MM.1S (cell line): Measurements from ENCODE around the gene CNGA3.

ENCODE experiments used
- DNase-seq: peaks from one replicate; pipeline ENCODE4 v3.0.0-alpha.2; 2015
- H2AFZ ChIP-seq: fragments of 300-600 bp; sonication (generic); 2 replicates; pipeline ENCODE4 v1.6.0; 2016; ENCODE audit warnings: antibody characterized with exemption, low read length
- H3F3A ChIP-seq: fragments of 300-600 bp; sonication (generic); 2 replicates; pipeline ENCODE4 v1.6.1; 2016; ENCODE audit warnings: mild to moderate bottlenecking, antibody characterized with exemption, low read length, moderate library complexity, mixed read lengths; ENCODE audit not compliant: insufficient read depth
- H3K27ac ChIP-seq: fragments of 300-600 bp; sonication (generic); 2 replicates; pipeline ENCODE4 v1.5.1; 2016; ENCODE audit warnings: mild to moderate bottlenecking, low read length
- H3K27me3 ChIP-seq: fragments of 300-600 bp; sonication (generic); replicated peaks from 2 replicates; pipeline ENCODE4 v1.6.0; 2016; ENCODE audit warnings: low read length; ENCODE audit not compliant: insufficient read depth
- H3K36me3 ChIP-seq: fragments of 300-600 bp; sonication (generic); replicated peaks from 2 replicates; pipeline ENCODE4 v1.6.1; 2016; ENCODE audit warnings: mild to moderate bottlenecking, low read length, mixed read lengths; ENCODE audit not compliant: insufficient read depth
- H3K4me1 ChIP-seq: fragments of 300-600 bp; sonication (generic); 2 replicates; pipeline ENCODE4 v1.6.1; 2016; ENCODE audit warnings: low read length, mixed read lengths
- H3K4me2 ChIP-seq: fragments of 300-600 bp; sonication (generic); 2 replicates; pipeline ENCODE4 v1.6.0; 2016; ENCODE audit warnings: low read depth, low read length
- H3K4me3 ChIP-seq: fragments of 300-600 bp; sonication (generic); 2 replicates; pipeline ENCODE4 v1.5.1; 2016; ENCODE audit warnings: low read length, mixed read lengths
- H3K79me2 ChIP-seq: fragments of 300-600 bp; sonication (generic); 2 replicates; pipeline ENCODE4 v1.6.1; 2016; ENCODE audit warnings: mixed run types, low read length, mixed read lengths
- H3K9ac ChIP-seq: fragments of 300-600 bp; sonication (generic); 2 replicates; pipeline ENCODE4 v1.6.1; 2016; ENCODE audit warnings: low read length, mixed read lengths
- H3K9me2 ChIP-seq: fragments of 300-600 bp; sonication (generic); replicated peaks from 2 replicates; pipeline ENCODE4 v1.6.1; 2016; ENCODE audit warnings: mild to moderate bottlenecking, low read length, mixed read lengths; ENCODE audit not compliant: insufficient read depth
- H3K9me3 ChIP-seq: fragments of 300-600 bp; sonication (generic); replicated peaks from 2 replicates; pipeline ENCODE4 v1.6.1; 2016; ENCODE audit warnings: mild to moderate bottlenecking, low read length, mixed read lengths; ENCODE audit not compliant: insufficient read depth
- H4K20me1 ChIP-seq: fragments of 300-600 bp; sonication (generic); 2 replicates; pipeline ENCODE4 v1.6.1; 2016; ENCODE audit warnings: mild to moderate bottlenecking, low read length, moderate library complexity, mixed read lengths; ENCODE audit not compliant: insufficient read depth
- CTCF ChIP-seq: fragments of 300-600 bp; sonication (generic); IDR thresholded peaks from 2 replicates; pipeline ENCODE4 v1.5.1; 2016; ENCODE audit warnings: antibody characterized with exemption, low read length, mixed read lengths
- EZH2 ChIP-seq: fragments of 300-600 bp; sonication (generic); optimal IDR thresholded peaks from 2 replicates; pipeline ENCODE3; 2017; ENCODE audit warnings: low read depth, mild to moderate bottlenecking, antibody characterized with exemption, low read length, mixed read lengths
- EZH2phosphoT487 ChIP-seq: fragments of 300-600 bp; sonication (generic); IDR thresholded peaks from 2 replicates; pipeline ENCODE4 v1.6.1; 2018; ENCODE audit warnings: antibody characterized with exemption, low read length

Gene CNGA3

GRCh38 chr2:98308068-98308467, 38.2 kb upstream of the CNGA3 start:
- no peak for DNase-seq
- H3F3A ChIP-seq: no peaks in the 10 kb centered on the region
- no peaks in the 10 kb centered on the region for H3K79me2 ChIP-seq
- H3K4me3 ChIP-seq: no peak overlapping the region
- no peak overlapping the region for H3K4me2 ChIP-seq
- H3K36me3 ChIP-seq: no peaks in the 10 kb centered on the region
- no peak overlapping the region for H3K9ac ChIP-seq
- H3K27me3 ChIP-seq: no peaks in the 10 kb centered on the region
- no peaks in the 10 kb centered on the region for H4K20me1 ChIP-seq
- TF ChIP-seq CTCF (no peak), EZH2 (no peak), EZH2phosphoT487 (no peak)
- no peaks in the 10 kb centered on the region for H3K9me2 ChIP-seq
- H3K4me1 ChIP-seq: no peaks in the 10 kb centered on the region
- H3K27ac ChIP-seq: no peak overlapping the region
- no peak overlapping the region for H2AFZ ChIP-seq
- no peaks in the 10 kb centered on the region for H3K9me3 ChIP-seq

- TF ChIP-seq CTCF: no peak
- no peak for TF ChIP-seq EZH2phosphoT487
- no peak for TF ChIP-seq EZH2
- H3K9me2 ChIP-seq: no peaks in the 10 kb centered on the region
- H3K27ac ChIP-seq: no peak overlapping the region
- no peak for DNase-seq
- no peak overlapping the region for H2AFZ ChIP-seq
- H3K4me2 ChIP-seq: no peak overlapping the region
- H3K4me3 ChIP-seq: no peak overlapping the region
- H3K79me2 ChIP-seq: no peaks in the 10 kb centered on the region
- no peaks in the 10 kb centered on the region for H3K9me3 ChIP-seq
- H3K36me3 ChIP-seq: no peaks in the 10 kb centered on the region
- H3K4me1 ChIP-seq: no peaks in the 10 kb centered on the region
- H3F3A ChIP-seq: no peaks in the 10 kb centered on the region
- no peak overlapping the region for H3K9ac ChIP-seq
- no peaks in the 10 kb centered on the region for H4K20me1 ChIP-seq
- H3K27me3 ChIP-seq: no peaks in the 10 kb centered on the region
Measured at GRCh38 chr2:98308532-98308931, 37.7 kb upstream of the CNGA3 start.

GRCh38 chr2:98309580-98309979, 36.7 kb upstream of the CNGA3 start:
- Histone ChIP-seq H4K20me1 (no peaks in the 10 kb centered on the region), H3K27me3 (no peaks in the 10 kb centered on the region), H3F3A (no peaks in the 10 kb centered on the region), H3K4me1 (no peaks in the 10 kb centered on the region), H3K4me2 (no peak overlapping the region), H3K36me3 (no peaks in the 10 kb centered on the region), H3K9me3 (no peaks in the 10 kb centered on the region), H3K4me3 (no peak overlapping the region), H3K79me2 (no peaks in the 10 kb centered on the region), H3K9me2 (no peaks in the 10 kb centered on the region), H3K27ac (no peak overlapping the region), H3K9ac (no peak overlapping the region), H2AFZ (no peak overlapping the region)
- no peak for DNase-seq
- no peak for TF ChIP-seq EZH2phosphoT487
- TF ChIP-seq CTCF: no peak
- no peak for TF ChIP-seq EZH2

- DNase-seq: no peak
- H3K9me2 ChIP-seq: no peaks in the 10 kb centered on the region
- no peaks in the 10 kb centered on the region for H3K4me1 ChIP-seq
- TF ChIP-seq CTCF: no peak
- TF ChIP-seq EZH2phosphoT487: no peak
- TF ChIP-seq EZH2: no peak
- no peaks in the 10 kb centered on the region for H3K36me3 ChIP-seq
- H3K4me2 ChIP-seq: no peak overlapping the region
- no peaks in the 10 kb centered on the region for H3K9me3 ChIP-seq
- no peak overlapping the region for H2AFZ ChIP-seq
- no peaks in the 10 kb centered on the region for H3F3A ChIP-seq
- no peaks in the 10 kb centered on the region for H4K20me1 ChIP-seq
- no peak overlapping the region for H3K9ac ChIP-seq
- H3K4me3 ChIP-seq: no peak overlapping the region
- H3K27ac ChIP-seq: no peak overlapping the region
- H3K79me2 ChIP-seq: no peaks in the 10 kb centered on the region
- H3K27me3 ChIP-seq: no peaks in the 10 kb centered on the region
Measured at GRCh38 chr2:98310010-98310409, 36.2 kb upstream of the CNGA3 start.
